SU-DHL-6 (cell line): ENCODE measurements around the gene SPNS2.

Experiments used
- CTCF ChIP-seq: fragments of 200-600 bp; sonication (generic); IDR thresholded peaks from one replicate; pipeline ENCODE4 v1.5.1; 2017; ENCODE audit warnings: antibody characterized with exemption, mild to moderate bottlenecking, low read length, moderate library complexity; ENCODE audit not compliant: insufficient read depth, poor library complexity, severe bottlenecking
- EZH2phosphoT487 ChIP-seq: fragments of 200-600 bp; sonication (generic), shearing (Covaris generic); conservative IDR thresholded peaks from 2 replicates; pipeline ENCODE4 v1.6.1; 2018; ENCODE audit warnings: mild to moderate bottlenecking, antibody characterized with exemption, low read length, moderate library complexity, mixed read lengths

- no peak for TF ChIP-seq CTCF
- TF ChIP-seq EZH2phosphoT487, result no peak
These were observed 20.2 kb downstream of the SPNS2 start for GRCh38 chr17:4518901-4519300.
